ENCODE results near the gene RASGEF1C.
"Not testable (repeated sequence)": the region's sequence is repeated elsewhere in the genome, so short reads cannot be mapped to it uniquely, and the experiment has no call there.

RASGEF1C gene

GRCh38 chr5:180135128-180135955 is 73.7 kb downstream of the RASGEF1C start:
- DNase-seq, result no peak

GRCh38 chr5:180133971-180134508 is 75.0 kb downstream of the RASGEF1C start:
- no peak for DNase-seq

GRCh38 chr5:180133551-180133950 is 75.5 kb downstream of the RASGEF1C start:
- DNase-seq, result no peak

- no peak for DNase-seq
These were observed 76.0 kb downstream of the RASGEF1C start for GRCh38 chr5:180133060-180133459.

GRCh38 chr5:180130876-180131740 is 77.9 kb downstream of the RASGEF1C start:
- DNase-seq, result no peak

- no peak for DNase-seq
These were observed 78.6 kb downstream of the RASGEF1C start for GRCh38 chr5:180130291-180130869.

- no peak for DNase-seq
These were observed 79.5 kb downstream of the RASGEF1C start for GRCh38 chr5:180129291-180130190.

- DNase-seq, result no peak
These were observed 80.2 kb downstream of the RASGEF1C start for GRCh38 chr5:180128671-180129261.

GRCh38 chr5:180127682-180128670 is 81.0 kb downstream of the RASGEF1C start:
- DNase-seq, result no peak

- no peak for DNase-seq
These were observed 82.0 kb downstream of the RASGEF1C start for GRCh38 chr5:180126716-180127681.

GRCh38 chr5:180126156-180126555 is 82.9 kb downstream of the RASGEF1C start:
- not testable (repeated sequence) for DNase-seq

- DNase-seq, result not testable (repeated sequence)
These were observed 84.3 kb downstream of the RASGEF1C start for GRCh38 chr5:180124662-180125061.

- DNase-seq, result no peak
These were observed 86.1 kb downstream of the RASGEF1C start for GRCh38 chr5:180122875-180123274.

- DNase-seq, result no peak
These were observed 87.1 kb downstream of the RASGEF1C start for GRCh38 chr5:180121826-180122413.

GRCh38 chr5:180120237-180121101 is 88.5 kb downstream of the RASGEF1C start:
- DNase-seq, result no peak

GRCh38 chr5:180119903-180120236 is 89.1 kb downstream of the RASGEF1C start:
- DNase-seq, result no peak

GRCh38 chr5:180119031-180119902 is 89.7 kb downstream of the RASGEF1C start:
- no peak for DNase-seq

Measured in NCI-H2171 treated with DMSO at 0.1 percent for 48 hours (cell line).